RWPE2 (cell line): Measurements from ENCODE around the gene DKK1.
A peak's percentile ranks its signal among the peaks of the same experiment; 100 is the strongest.

Experiments
- ATAC-seq: fragments of 200-7000 bp; cut with Tn5 transposase; 3 replicates; pipeline ENCODE4 v1.9.1; 2021; ENCODE audit warnings: low read depth
- DNase-seq: peaks from one replicate; pipeline ENCODE4 v3.0.0-alpha.2; 2020; ENCODE audit warnings: low spot score
- H3K27ac ChIP-seq: fragments of 450-650 bp; 2 replicates; pipeline ENCODE4 v1.5.1; 2017; ENCODE audit warnings: mild to moderate bottlenecking; ENCODE audit not compliant: poor library complexity, severe bottlenecking
- H3K27me3 ChIP-seq: fragments of 250-450 bp; sonication (Bioruptor Pico); 2 replicates; pipeline ENCODE4 v1.5.1; 2021; ENCODE audit warnings: mild to moderate bottlenecking, moderate library complexity; ENCODE audit not compliant: insufficient read depth, poor library complexity, severe bottlenecking
- H3K36me3 ChIP-seq: fragments of 250-450 bp; sonication (Bioruptor Pico); 2 replicates; pipeline ENCODE4 v1.5.1; 2020; ENCODE audit warnings: low read depth, mild to moderate bottlenecking, moderate library complexity
- H3K4me1 ChIP-seq: fragments of 250-450 bp; sonication (Bioruptor Pico); 2 replicates; pipeline ENCODE4 v1.5.1; 2021; ENCODE audit warnings: mild to moderate bottlenecking, moderate library complexity; ENCODE audit not compliant: insufficient read depth, poor library complexity, severe bottlenecking
- H3K4me3 ChIP-seq: fragments of 250-450 bp; sonication (Bioruptor Pico); 2 replicates; pipeline ENCODE4 v1.5.1; 2021; ENCODE audit warnings: mild to moderate bottlenecking, moderate library complexity; ENCODE audit not compliant: severe bottlenecking
- H3K9me3 ChIP-seq: fragments of 250-450 bp; sonication (Bioruptor Pico); 2 replicates; pipeline ENCODE4 v1.5.1; 2021; ENCODE audit warnings: mild to moderate bottlenecking, moderate library complexity; ENCODE audit not compliant: severe bottlenecking
- CTCF ChIP-seq: fragments of 450-650 bp; IDR thresholded peaks from one replicate; pipeline ENCODE4 v1.5.1; 2017; ENCODE audit warnings: mild to moderate bottlenecking, moderate library complexity; ENCODE audit not compliant: poor library complexity, severe bottlenecking

DKK1 gene

GRCh38 chr10:52322323-52322722 is 8.2 kb downstream of the DKK1 start:
- H3K27ac ChIP-seq, result peak overlapping the region; percentile 27

GRCh38 chr10:52322936-52323335 is 8.9 kb downstream of the DKK1 start:
- H3K4me3 ChIP-seq, result no peak overlapping the region
- peak overlapping the region; percentile 27 for H3K27ac ChIP-seq
- ATAC-seq, result no peak
- peaks cover 22% of the 10 kb centered on the region for H3K4me1 ChIP-seq
- H3K27me3 ChIP-seq, result no peaks in the 10 kb centered on the region
- H3K36me3 ChIP-seq, result peaks cover 15% of the 10 kb centered on the region
- no peak for DNase-seq
- no peak for TF ChIP-seq CTCF
- no peaks in the 10 kb centered on the region for H3K9me3 ChIP-seq

More at GRCh38 chr10:52322323-52322722, 8.2 kb downstream of the DKK1 start:
- no peak overlapping the region for H3K4me3 ChIP-seq
- TF ChIP-seq CTCF, result no peak
- H3K27me3 ChIP-seq, result no peaks in the 10 kb centered on the region
- no peak for DNase-seq
- H3K4me1 ChIP-seq, result peaks cover 27% of the 10 kb centered on the region
- no peaks in the 10 kb centered on the region for H3K9me3 ChIP-seq
- H3K36me3 ChIP-seq, result peaks cover 21% of the 10 kb centered on the region
- no peak for ATAC-seq

- no peaks in the 10 kb centered on the region for H3K27me3 ChIP-seq
- H3K4me1 ChIP-seq, result peaks cover 7% of the 10 kb centered on the region
- peak overlapping the region; percentile 4 for H3K27ac ChIP-seq
- no peak for DNase-seq
- no peak for ATAC-seq
- TF ChIP-seq CTCF, result no peak
- no peak overlapping the region for H3K4me3 ChIP-seq
- no peaks in the 10 kb centered on the region for H3K9me3 ChIP-seq
- no peaks in the 10 kb centered on the region for H3K36me3 ChIP-seq
These were observed 12.3 kb downstream of the DKK1 start for GRCh38 chr10:52326382-52326781.

- H3K36me3 ChIP-seq, result peaks cover 3% of the 10 kb centered on the region; the same call in 1 of the 2 replicates
- no peak for DNase-seq
- no peak overlapping the region for H3K4me3 ChIP-seq
- H3K27me3 ChIP-seq, result no peaks in the 10 kb centered on the region
- H3K27ac ChIP-seq, result peak overlapping the region; percentile 97
- ATAC-seq, result no peak
- H3K4me1 ChIP-seq, result peaks cover 47% of the 10 kb centered on the region
- TF ChIP-seq CTCF, result no peak
- H3K9me3 ChIP-seq, result no peaks in the 10 kb centered on the region
These were observed 17.7 kb downstream of the DKK1 start for GRCh38 chr10:52331638-52332364.

GRCh38 chr10:52332815-52333214 is 18.7 kb downstream of the DKK1 start:
- Histone ChIP-seq H3K9me3 (no peaks in the 10 kb centered on the region), H3K27ac (peak overlapping the region; percentile 97), H3K4me3 (no peak overlapping the region), H3K27me3 (no peaks in the 10 kb centered on the region), H3K36me3 (peaks cover 3% of the 10 kb centered on the region; the same call in 1 of the 2 replicates), H3K4me1 (peaks cover 48% of the 10 kb centered on the region)
- no peak for TF ChIP-seq CTCF
- DNase-seq (no peak), ATAC-seq (peak; percentile 29; the same call in 1 of the 3 replicates)
